Brain microvascular endothelial cell (primary cell): ENCODE results near the gene SHROOM3.

Experiments
- DNase-seq: peaks from one replicate; pipeline ENCODE4 v3.0.0-alpha.2; 2020
- H3K27ac ChIP-seq: fragments of 250-450 bp; sonication (Bioruptor Pico); 2 replicates; pipeline ENCODE4 v1.5.1; 2020; ENCODE audit warnings: mild to moderate bottlenecking, moderate library complexity
- H3K27me3 ChIP-seq: fragments of 250-450 bp; sonication (Bioruptor Pico); replicated peaks from 2 replicates; pipeline ENCODE4 v1.5.1; 2020; ENCODE audit warnings: mild to moderate bottlenecking
- H3K36me3 ChIP-seq: fragments of 250-450 bp; sonication (Bioruptor Pico); replicated peaks from 2 replicates; pipeline ENCODE4 v1.5.1; 2020; ENCODE audit warnings: mild to moderate bottlenecking
- H3K4me3 ChIP-seq: 2 replicates; pipeline ENCODE4 v1.5.1; 2011; ENCODE audit warnings: low read depth, mild to moderate bottlenecking, control low read depth, low read length, moderate library complexity
- in situ Hi-C: cut with HindIII; loops from 2 replicates; pipeline ENCODE4 v1.10.0; 2017; ENCODE audit warnings: low sequenced_read_pairs, low pct_ligation_motif_present
- TF ChIP-seq, protein P1 (sequence below): IDR thresholded peaks from 2 replicates; pipeline ENCODE4 v1.5.1; 2011; ENCODE audit warnings: low read depth, mild to moderate bottlenecking, moderate library complexity, low read length, control low read depth, inconsistent platforms; ENCODE audit errors: missing control alignments

Gene SHROOM3

GRCh38 chr4:76515975-76516843 is 81.2 kb downstream of the SHROOM3 start:
- Histone ChIP-seq H3K4me3 (no peak overlapping the region), H3K27ac (no peak overlapping the region), H3K36me3 (no peaks in the 10 kb centered on the region), H3K27me3 (no peaks in the 10 kb centered on the region)
- in situ Hi-C loops, result no loop called here
- TF ChIP-seq, protein P1, sequence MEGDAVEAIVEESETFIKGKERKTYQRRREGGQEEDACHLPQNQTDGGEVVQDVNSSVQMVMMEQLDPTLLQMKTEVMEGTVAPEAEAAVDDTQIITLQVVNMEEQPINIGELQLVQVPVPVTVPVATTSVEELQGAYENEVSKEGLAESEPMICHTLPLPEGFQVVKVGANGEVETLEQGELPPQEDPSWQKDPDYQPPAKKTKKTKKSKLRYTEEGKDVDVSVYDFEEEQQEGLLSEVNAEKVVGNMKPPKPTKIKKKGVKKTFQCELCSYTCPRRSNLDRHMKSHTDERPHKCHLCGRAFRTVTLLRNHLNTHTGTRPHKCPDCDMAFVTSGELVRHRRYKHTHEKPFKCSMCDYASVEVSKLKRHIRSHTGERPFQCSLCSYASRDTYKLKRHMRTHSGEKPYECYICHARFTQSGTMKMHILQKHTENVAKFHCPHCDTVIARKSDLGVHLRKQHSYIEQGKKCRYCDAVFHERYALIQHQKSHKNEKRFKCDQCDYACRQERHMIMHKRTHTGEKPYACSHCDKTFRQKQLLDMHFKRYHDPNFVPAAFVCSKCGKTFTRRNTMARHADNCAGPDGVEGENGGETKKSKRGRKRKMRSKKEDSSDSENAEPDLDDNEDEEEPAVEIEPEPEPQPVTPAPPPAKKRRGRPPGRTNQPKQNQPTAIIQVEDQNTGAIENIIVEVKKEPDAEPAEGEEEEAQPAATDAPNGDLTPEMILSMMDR, result no peak
- no peak for DNase-seq

DNA sequence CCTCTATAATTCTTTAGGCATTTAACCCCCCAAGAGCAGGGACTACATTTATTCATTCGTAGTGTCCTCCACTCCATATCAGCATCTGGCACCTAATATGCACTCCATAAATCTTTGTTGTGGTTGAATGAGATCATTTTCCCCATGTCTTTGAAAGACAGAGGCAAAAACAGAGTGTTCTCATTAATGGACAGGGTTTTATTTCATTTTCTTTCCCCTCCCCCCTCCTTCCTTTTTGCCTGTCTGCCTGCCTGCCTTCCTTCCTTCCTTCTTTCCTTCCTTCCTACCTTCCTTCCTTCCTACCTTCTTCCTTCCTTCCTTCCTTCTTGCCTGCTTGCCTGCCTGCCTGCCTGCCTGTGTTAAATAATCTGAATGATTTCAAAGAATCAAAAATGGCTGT is 83.2 kb downstream of the SHROOM3 start:
- Histone ChIP-seq H3K27ac (no peak overlapping the region), H3K36me3 (no peaks in the 10 kb centered on the region), H3K4me3 (no peak overlapping the region), H3K27me3 (no peaks in the 10 kb centered on the region)
- no peak for DNase-seq
- TF ChIP-seq, protein P1, result no peak
- in situ Hi-C loops, result no loop called here

- TF ChIP-seq, protein P1, result no peak
- H3K4me3 ChIP-seq, result no peak overlapping the region
- no peaks in the 10 kb centered on the region for H3K27me3 ChIP-seq
- no peaks in the 10 kb centered on the region for H3K36me3 ChIP-seq
- DNase-seq, result no peak
- in situ Hi-C loops, result no loop called here
- H3K27ac ChIP-seq, result no peak overlapping the region
Measured at GRCh38 chr4:76523593-76523992, 88.6 kb downstream of the SHROOM3 start.

- no peak for DNase-seq
- TF ChIP-seq, protein P1, result no peak
- no peak overlapping the region for H3K4me3 ChIP-seq
- H3K27ac ChIP-seq, result no peak overlapping the region
- H3K36me3 ChIP-seq, result no peaks in the 10 kb centered on the region
- no peaks in the 10 kb centered on the region for H3K27me3 ChIP-seq
- in situ Hi-C loops, result no loop called here
Measured at GRCh38 chr4:76525751-76526150, 90.7 kb downstream of the SHROOM3 start.

GRCh38 chr4:76526585-76526990 is 91.6 kb downstream of the SHROOM3 start:
- H3K36me3 ChIP-seq, result no peaks in the 10 kb centered on the region
- H3K4me3 ChIP-seq, result no peak overlapping the region
- in situ Hi-C loops, result no loop called here
- no peak for DNase-seq
- H3K27me3 ChIP-seq, result no peaks in the 10 kb centered on the region
- no peak overlapping the region for H3K27ac ChIP-seq
- TF ChIP-seq, protein P1, result no peak
